ENCODE results near the gene EML1.

EML1 gene

GRCh38 chr14:99918781-99919180, 125.6 kb downstream of the EML1 start:
- DNase-seq (ENCODE audit: low read depth), result no peak
- TF ChIP-seq, protein P1, sequence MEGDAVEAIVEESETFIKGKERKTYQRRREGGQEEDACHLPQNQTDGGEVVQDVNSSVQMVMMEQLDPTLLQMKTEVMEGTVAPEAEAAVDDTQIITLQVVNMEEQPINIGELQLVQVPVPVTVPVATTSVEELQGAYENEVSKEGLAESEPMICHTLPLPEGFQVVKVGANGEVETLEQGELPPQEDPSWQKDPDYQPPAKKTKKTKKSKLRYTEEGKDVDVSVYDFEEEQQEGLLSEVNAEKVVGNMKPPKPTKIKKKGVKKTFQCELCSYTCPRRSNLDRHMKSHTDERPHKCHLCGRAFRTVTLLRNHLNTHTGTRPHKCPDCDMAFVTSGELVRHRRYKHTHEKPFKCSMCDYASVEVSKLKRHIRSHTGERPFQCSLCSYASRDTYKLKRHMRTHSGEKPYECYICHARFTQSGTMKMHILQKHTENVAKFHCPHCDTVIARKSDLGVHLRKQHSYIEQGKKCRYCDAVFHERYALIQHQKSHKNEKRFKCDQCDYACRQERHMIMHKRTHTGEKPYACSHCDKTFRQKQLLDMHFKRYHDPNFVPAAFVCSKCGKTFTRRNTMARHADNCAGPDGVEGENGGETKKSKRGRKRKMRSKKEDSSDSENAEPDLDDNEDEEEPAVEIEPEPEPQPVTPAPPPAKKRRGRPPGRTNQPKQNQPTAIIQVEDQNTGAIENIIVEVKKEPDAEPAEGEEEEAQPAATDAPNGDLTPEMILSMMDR (IDR thresholded peaks at IDR 0.05; ENCODE audit: low read length, missing control alignments), result no peak
- no peak overlapping the region for H3K4me3 ChIP-seq (replicated peaks; ENCODE audit: low read depth, low read length)

DNA sequence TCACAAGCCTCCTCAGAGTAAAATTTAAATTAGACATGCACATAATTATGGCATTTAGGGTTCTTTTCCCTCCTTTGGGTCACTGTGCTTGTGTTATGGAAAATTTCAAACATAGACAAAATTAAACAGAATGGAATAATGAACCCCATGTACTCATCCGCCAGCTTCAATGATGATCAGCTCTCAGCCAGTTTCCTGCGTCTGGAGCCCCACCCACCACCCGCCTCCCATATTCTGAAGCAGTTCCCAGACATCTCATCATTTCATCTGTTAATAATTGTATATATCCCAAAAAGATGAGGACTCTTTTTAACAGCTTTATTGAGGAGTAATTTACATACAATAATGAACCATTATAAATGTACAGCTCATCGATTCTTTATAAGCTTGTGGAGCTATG, 128.2 kb downstream of the EML1 start:
- TF ChIP-seq, protein P1 (IDR thresholded peaks at IDR 0.05; ENCODE audit: low read length, missing control alignments), result no peak
- no peak for DNase-seq (ENCODE audit: low read depth)
- no peak overlapping the region for H3K4me3 ChIP-seq (replicated peaks; ENCODE audit: low read depth, low read length)

- H3K4me3 ChIP-seq (replicated peaks; ENCODE audit: low read depth, low read length), result no peak overlapping the region
- TF ChIP-seq, protein P1 (IDR thresholded peaks at IDR 0.05; ENCODE audit: low read length, missing control alignments), result no peak
- DNase-seq (ENCODE audit: low read depth), result no peak
Observed at GRCh38 chr14:99924379-99924778, 131.2 kb downstream of the EML1 start.

DNA sequence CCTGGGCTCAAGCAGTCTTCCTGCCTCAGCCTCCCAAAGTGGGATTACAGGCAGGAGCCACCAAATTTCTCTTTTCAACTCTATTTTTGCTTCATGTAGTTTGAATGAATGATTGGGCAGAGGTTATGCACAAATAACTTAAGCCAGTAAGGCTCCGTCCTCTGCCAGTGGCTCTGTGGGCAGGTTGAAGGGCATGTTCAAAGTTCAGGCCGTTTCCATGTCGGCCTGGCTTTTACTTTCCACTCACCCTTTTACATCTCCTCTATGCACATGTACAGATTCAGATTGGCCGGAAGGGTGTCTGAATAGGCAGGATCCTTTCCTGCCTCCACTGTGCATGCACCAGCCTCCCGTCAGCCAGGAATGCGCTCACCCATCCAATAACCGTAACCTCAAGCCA, 132.3 kb downstream of the EML1 start:
- TF ChIP-seq, protein P1 (IDR thresholded peaks at IDR 0.05; ENCODE audit: low read length, missing control alignments), result no peak
- no peak for DNase-seq (ENCODE audit: low read depth)
- no peak overlapping the region for H3K4me3 ChIP-seq (replicated peaks; ENCODE audit: low read depth, low read length)

DNA sequence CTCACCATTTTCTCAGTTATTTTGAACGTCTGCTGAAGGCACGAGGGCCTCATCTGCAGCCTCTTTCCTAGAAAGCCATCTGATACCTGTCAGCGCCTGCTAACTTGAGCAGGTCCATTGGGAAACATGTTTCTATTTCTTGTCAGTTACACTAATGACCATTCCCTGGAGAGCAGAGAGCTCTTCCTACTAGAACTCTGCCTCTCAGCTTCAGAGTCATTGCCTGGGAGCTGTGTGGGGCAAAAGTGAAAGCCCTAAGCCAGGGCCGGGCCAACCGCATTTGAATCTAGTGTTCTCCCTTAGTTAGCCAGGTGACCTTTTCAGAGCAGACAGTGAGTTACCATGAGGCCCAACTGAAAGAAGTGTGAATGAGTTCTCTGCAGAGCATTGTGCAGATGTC, 135.8 kb downstream of the EML1 start:
- H3K4me3 ChIP-seq (replicated peaks; ENCODE audit: low read depth, low read length), result no peak overlapping the region
- no peak for DNase-seq (ENCODE audit: low read depth)
- TF ChIP-seq, protein P1 (IDR thresholded peaks at IDR 0.05; ENCODE audit: low read length, missing control alignments), result no peak

- DNase-seq (ENCODE audit: low read depth), result no peak
- no peak overlapping the region for H3K4me3 ChIP-seq (replicated peaks; ENCODE audit: low read depth, low read length)
Observed at GRCh38 chr14:99929601-99930000, 136.4 kb downstream of the EML1 start.

More at GRCh38 chr14:99929601-99930000, 136.4 kb downstream of the EML1 start:
- TF ChIP-seq, protein P1 (IDR thresholded peaks at IDR 0.05; ENCODE audit: low read length, missing control alignments), result no peak

Measured in fibroblast of pulmonary artery (primary cell).